ENCODE data around the gene PAQR3. TPM values are rescaled to one million over a fixed set of nuclear protein-coding genes. Genes with fewer than 3 reads are reported as not detected.

The PAQR3 gene
- total and polyA plus RNA-seq, 10 of the 15 experiments (the other 5 are each of a cell fraction or from before 2014, with no cell fraction given), result 2.2 to 25.4 (median 7.2) TPM

DNA sequence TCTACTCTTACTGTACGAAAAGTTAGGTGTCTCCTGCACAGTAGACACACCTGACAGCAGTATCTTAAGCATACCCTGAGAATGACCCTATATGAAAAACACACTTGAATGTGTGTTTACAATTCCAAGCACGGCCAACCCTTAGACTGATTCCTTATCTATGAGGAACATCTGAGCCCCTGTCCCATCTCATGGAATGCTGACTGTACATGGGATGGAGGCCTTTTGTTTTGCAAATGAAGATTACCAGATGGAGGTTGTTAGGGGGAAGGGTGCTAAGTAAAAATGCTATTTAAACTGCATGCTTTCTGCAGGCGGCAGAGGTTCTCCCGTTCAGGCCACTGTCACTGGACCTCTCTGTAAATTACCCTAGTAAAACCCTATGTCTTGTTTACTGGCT lies 2.2 kb downstream of the PAQR3 start (continued):
- TF ChIP-seq IRF4 (IDR thresholded peaks at IDR 0.05; ENCODE audit: low read depth, low read length) (no peak), CREB1 (IDR thresholded peaks at IDR 0.05; ENCODE audit: low read depth) (no peak), MYB (IDR thresholded peaks at IDR 0.05; ENCODE audit: borderline replicate concordance, low read depth, low read length) (no peak), NFYA (IDR thresholded peaks at IDR 0.05; ENCODE audit: borderline replicate concordance, low read depth, low read length) (no peak)

DNA sequence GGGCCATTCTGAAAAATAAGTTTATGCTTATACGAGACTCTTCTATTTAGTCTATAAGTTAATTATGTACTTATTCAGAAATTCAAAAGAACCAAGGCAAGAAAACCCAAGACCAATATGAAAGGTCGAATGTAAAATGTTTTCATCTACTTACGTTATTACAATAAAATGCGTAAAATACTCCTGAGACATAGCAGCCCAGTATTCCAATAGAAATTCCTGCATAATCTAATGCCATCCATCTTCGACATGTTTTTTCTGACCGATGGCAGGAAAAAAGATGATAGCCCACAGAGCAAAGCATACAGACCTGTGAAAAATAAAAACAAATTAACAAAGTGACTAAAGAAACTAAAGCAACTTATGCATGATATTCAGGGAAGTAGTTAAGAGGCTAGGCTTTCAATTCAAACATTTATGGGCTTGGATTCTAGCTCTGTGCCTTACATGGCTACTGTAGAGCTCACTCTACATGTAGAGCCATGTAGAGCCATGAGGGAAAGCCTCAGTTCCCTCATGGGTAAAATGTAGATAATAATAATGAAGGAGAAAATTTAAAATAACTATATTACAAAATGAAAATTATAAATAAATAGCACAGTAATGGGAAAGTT lies 9.1 kb downstream of the PAQR3 start:
- Histone ChIP-seq H3K27ac (ENCODE audit: control insufficient read depth, insufficient read depth) (no peak overlapping the region), H3K4me2 (ENCODE audit: control insufficient read depth, insufficient read depth) (no peak overlapping the region), H2AFZ (ENCODE audit: control insufficient read depth, low read depth, low read length) (no peak overlapping the region), H3K9ac (ENCODE audit: control insufficient read depth, insufficient read depth, low read length) (no peak overlapping the region), H3K9me3 (replicated peaks; ENCODE audit: control insufficient read depth, insufficient read depth, low read length) (no peaks in the 10 kb centered on the region), H3K27me3 (replicated peaks in 1 of 2; ENCODE audit: control insufficient read depth in 2 of 2, insufficient read depth in 2 of 2, low read length in 1 of 2) (no peaks in the 10 kb centered on the region), H3K4me1 (ENCODE audit: control insufficient read depth, insufficient read depth, low read length) (no peaks in the 10 kb centered on the region), H3K4me3 (no peak overlapping the region), H4K20me1 (ENCODE audit: control insufficient read depth, insufficient read depth) (no peaks in the 10 kb centered on the region), H3K79me2 (ENCODE audit: control insufficient read depth, insufficient read depth, low read length) (no peaks in the 10 kb centered on the region), H3K36me3 (ENCODE audit: control insufficient read depth in 2 of 2, insufficient read depth in 2 of 2, low read length in 1 of 2) (no peaks in the 10 kb centered on the region; a peak in 1 of 4 replicates)
- POLR2A ChIA-PET, result no interaction called here
- TF ChIP-seq, protein P1, sequence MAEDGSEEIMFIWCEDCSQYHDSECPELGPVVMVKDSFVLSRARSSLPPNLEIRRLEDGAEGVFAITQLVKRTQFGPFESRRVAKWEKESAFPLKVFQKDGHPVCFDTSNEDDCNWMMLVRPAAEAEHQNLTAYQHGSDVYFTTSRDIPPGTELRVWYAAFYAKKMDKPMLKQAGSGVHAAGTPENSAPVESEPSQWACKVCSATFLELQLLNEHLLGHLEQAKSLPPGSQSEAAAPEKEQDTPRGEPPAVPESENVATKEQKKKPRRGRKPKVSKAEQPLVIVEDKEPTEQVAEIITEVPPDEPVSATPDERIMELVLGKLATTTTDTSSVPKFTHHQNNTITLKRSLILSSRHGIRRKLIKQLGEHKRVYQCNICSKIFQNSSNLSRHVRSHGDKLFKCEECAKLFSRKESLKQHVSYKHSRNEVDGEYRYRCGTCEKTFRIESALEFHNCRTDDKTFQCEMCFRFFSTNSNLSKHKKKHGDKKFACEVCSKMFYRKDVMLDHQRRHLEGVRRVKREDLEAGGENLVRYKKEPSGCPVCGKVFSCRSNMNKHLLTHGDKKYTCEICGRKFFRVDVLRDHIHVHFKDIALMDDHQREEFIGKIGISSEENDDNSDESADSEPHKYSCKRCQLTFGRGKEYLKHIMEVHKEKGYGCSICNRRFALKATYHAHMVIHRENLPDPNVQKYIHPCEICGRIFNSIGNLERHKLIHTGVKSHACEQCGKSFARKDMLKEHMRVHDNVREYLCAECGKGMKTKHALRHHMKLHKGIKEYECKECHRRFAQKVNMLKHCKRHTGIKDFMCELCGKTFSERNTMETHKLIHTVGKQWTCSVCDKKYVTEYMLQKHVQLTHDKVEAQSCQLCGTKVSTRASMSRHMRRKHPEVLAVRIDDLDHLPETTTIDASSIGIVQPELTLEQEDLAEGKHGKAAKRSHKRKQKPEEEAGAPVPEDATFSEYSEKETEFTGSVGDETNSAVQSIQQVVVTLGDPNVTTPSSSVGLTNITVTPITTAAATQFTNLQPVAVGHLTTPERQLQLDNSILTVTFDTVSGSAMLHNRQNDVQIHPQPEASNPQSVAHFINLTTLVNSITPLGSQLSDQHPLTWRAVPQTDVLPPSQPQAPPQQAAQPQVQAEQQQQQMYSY (CRISPR knock-in tag; IDR thresholded peaks at IDR 0.05), result no peak
- TF ChIP-seq ZNF622 (IDR thresholded peaks at IDR 0.05) (no peak), ZNF217 (IDR thresholded peaks at IDR 0.05) (no peak), RCOR1 (conservative IDR thresholded peaks at IDR 0.05; ENCODE audit: low read depth, low read length) (no peak), LARP7 (IDR thresholded peaks at IDR 0.05) (no peak), POLR2A (IDR thresholded peaks at IDR 0.05; ENCODE audit: low read depth, low read length) (no peak), MTA3 (IDR thresholded peaks at IDR 0.05; ENCODE audit: borderline replicate concordance, low read length) (no peak), CEBPB (IDR thresholded peaks at IDR 0.05; ENCODE audit: borderline replicate concordance in 1 of 2, low read depth in 2 of 2, low read length in 2 of 2) (no peak), CHD4 (IDR thresholded peaks at IDR 0.05) (no peak)
- TF ChIP-seq, protein P2, sequence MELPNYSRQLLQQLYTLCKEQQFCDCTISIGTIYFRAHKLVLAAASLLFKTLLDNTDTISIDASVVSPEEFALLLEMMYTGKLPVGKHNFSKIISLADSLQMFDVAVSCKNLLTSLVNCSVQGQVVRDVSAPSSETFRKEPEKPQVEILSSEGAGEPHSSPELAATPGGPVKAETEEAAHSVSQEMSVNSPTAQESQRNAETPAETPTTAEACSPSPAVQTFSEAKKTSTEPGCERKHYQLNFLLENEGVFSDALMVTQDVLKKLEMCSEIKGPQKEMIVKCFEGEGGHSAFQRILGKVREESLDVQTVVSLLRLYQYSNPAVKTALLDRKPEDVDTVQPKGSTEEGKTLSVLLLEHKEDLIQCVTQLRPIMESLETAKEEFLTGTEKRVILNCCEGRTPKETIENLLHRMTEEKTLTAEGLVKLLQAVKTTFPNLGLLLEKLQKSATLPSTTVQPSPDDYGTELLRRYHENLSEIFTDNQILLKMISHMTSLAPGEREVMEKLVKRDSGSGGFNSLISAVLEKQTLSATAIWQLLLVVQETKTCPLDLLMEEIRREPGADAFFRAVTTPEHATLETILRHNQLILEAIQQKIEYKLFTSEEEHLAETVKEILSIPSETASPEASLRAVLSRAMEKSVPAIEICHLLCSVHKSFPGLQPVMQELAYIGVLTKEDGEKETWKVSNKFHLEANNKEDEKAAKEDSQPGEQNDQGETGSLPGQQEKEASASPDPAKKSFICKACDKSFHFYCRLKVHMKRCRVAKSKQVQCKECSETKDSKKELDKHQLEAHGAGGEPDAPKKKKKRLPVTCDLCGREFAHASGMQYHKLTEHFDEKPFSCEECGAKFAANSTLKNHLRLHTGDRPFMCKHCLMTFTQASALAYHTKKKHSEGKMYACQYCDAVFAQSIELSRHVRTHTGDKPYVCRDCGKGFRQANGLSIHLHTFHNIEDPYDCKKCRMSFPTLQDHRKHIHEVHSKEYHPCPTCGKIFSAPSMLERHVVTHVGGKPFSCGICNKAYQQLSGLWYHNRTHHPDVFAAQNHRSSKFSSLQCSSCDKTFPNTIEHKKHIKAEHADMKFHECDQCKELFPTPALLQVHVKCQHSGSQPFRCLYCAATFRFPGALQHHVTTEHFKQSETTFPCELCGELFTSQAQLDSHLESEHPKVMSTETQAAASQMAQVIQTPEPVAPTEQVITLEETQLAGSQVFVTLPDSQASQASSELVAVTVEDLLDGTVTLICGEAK (IDR thresholded peaks at IDR 0.05; ENCODE audit: borderline replicate concordance), result no peak
- TF ChIP-seq, protein P3, sequence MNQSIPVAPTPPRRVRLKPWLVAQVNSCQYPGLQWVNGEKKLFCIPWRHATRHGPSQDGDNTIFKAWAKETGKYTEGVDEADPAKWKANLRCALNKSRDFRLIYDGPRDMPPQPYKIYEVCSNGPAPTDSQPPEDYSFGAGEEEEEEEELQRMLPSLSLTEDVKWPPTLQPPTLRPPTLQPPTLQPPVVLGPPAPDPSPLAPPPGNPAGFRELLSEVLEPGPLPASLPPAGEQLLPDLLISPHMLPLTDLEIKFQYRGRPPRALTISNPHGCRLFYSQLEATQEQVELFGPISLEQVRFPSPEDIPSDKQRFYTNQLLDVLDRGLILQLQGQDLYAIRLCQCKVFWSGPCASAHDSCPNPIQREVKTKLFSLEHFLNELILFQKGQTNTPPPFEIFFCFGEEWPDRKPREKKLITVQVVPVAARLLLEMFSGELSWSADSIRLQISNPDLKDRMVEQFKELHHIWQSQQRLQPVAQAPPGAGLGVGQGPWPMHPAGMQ (IDR thresholded peaks at IDR 0.05; ENCODE audit: borderline replicate concordance), result no peak
- intact Hi-C loops (cut with micrococcal nuclease; ENCODE audit: unreplicated experiment), result no loop called here
- WGBS (ENCODE audit: insufficient coverage, insufficient replicate concordance, low lambda C conversion rate, missing lambda C conversion rate), result 96% methylated on average over 6 of the region's 6 CpGs
- DNase-seq (ENCODE audit: low read depth, low spot score) (no peak), FAIRE-seq (no peak), ATAC-seq (no peak)
- CTCF ChIA-PET, result no interaction called here
- in situ Hi-C loops (cut with MboI), result no loop called here
- BruUV-seq (replicated peaks), result no TSS peak
- SMC1A ChIA-PET (ENCODE audit: uncharacterized antibody, unreplicated experiment), result no interaction called here
- RAD21 ChIA-PET (ENCODE audit: unreplicated experiment), result no interaction called here

Measured in GM12878 (cell line).